Measurements from ENCODE around the gene MCF2L.

The MCF2L gene

DNA sequence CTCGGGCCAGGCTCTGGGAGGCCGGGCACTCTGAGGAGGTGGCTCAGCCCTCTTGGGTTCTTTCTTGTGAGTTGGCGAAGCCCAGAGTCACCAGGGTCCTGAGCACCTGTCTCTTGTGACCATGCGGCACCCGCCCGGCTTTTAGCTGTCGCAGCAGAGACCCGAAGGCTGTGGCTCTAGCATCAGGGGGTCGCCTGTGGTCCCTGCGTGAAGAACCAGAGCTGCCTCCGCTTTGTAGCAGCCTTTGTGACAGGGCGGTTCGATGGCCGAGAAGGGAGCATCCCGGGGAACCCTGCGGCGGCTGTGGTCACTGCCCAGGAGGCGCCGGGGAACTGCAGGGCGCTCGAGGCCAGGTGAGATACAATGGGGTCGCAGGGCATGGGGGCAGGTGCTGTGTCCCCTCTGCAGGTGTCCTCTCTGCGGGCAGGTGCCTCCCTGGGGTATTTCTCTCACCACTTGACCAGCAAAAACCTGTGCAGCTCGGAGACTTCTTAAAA is 10.4 kb downstream of the MCF2L start:
- DNase-seq (ENCODE audit: low spot score) = no peak

DNA sequence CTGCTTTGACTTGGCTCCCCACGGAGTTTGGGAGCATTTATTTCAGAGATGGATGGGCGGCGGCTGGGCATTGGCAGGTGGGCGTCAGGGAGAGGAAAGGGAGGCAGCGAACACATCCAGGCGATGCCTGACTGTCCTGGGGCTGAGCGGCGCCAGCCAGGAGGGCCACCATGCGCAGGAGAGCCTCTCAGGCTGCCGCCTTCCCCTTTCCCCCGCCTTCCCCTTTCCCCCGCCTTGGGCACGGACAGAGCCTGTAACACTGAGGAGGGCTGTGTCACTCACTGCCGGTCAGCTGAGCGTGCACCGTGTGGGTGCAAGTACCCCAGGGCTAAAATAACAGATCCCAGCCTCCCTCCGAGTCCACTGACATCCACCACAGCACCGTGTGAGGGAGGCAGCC is 11.4 kb downstream of the MCF2L start:
- no peak for DNase-seq (ENCODE audit: low spot score)

DNA sequence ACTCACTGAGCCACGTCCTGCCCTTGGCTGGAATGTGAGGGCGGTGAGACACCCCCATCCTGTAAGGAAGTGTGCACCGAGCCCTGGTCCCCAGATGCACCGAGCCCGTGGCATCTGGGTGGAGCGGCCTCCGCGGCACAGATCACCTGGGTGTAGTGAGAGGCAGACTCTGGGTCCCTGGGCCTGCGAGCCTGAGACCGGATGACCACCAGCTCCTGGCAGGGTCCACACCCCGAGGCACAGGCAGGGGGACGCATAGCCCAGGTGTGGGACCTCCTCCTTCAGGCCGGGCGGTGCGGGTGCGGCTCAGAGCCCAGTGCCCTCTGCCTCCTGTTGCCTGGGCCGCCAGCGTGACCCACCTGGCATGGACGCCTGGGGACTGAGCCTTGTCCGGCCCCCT is 12.4 kb downstream of the MCF2L start:
- no peak for DNase-seq (ENCODE audit: low spot score)

DNA sequence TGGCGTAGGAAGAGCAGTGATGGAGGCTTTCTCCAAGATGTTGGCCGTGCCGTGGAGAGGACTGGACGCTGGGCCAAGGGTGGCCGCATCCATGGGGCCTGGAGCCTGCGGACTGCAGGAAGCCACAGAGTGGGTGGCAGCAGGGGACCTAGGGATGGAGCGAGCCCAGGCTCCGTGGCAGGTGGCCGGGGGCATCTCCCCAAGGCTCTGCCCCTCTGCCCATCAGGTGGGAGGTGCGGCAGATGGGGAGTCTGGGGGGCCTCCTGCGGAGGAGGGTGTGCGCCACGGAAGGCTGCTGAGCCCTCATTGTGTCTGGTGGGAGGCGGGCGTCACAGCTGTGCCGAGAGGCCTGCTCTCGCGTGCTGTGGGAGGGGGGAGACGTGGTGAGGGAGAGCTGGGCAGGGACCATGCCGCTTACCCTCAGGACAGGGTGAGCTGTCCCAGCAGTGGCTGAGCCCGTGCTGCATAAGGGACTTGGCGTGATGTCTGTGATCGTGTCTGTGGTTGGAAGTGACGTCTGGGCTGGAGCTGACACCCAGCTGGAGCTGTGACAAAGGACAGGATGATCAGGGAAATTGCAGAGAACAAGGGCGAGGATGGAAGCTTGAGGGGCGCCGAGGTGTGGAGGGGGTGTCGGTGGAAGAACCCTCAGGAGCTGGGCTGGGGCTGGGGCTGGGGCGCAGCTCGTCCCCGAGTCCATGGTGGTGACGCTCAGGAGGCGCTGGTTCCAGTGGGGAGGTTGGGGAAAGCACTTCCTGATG is 13.4 kb downstream of the MCF2L start:
- DNase-seq (ENCODE audit: low spot score) = no peak

DNA sequence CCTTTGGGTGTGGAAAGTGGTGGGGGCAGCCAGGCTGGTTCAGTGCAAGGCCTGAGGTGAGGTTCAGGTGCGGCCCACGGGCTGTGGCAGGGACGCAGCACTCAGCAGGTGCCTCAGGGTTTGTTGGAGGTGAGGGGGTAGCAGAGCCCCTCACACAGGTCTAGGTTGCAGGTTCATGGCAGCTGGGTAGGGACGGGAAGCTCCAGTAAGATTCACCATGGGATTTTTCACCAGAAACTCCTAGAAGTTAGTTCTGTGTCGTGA is 14.0 kb downstream of the MCF2L start:
- DNase-seq (ENCODE audit: low spot score) = no peak

DNA sequence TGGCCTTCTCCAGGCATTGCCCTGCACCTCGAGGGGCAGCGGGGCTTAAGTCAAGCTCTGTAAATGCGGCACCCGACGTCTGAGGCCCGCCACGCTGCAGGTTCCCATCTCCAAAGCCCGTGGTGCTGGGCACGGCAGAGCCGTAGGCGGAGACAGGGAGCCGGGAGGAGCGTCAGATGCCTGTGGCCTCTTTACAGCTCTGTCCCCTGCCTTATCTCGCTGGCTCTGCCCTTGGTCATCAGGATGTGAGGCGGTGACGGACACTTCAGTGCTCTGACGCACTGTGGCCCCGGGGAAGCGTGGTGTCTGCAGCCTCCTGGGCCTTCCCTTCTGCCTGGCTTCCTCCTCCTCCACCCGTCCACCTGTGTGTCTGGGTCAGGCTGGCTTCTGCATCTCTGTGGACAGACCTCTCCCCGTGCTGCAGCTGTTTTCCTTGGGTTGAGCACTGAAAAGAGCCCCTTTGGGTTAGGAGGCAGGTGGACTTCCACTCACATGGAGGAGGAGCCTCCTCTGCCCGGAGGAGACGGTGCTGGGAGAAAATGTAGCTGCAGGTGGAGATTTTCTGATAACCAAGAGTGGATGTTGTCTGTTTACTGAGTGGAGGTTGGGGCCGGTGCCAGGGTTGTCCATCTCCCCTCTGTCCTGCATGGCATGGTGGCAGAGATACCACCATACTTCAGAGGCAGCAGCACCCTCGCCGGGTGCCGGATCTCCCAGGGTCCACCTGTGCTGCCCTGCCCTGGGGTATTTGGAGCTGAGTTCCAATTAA is 14.6 kb downstream of the MCF2L start:
- no peak for DNase-seq (ENCODE audit: low spot score)

DNA sequence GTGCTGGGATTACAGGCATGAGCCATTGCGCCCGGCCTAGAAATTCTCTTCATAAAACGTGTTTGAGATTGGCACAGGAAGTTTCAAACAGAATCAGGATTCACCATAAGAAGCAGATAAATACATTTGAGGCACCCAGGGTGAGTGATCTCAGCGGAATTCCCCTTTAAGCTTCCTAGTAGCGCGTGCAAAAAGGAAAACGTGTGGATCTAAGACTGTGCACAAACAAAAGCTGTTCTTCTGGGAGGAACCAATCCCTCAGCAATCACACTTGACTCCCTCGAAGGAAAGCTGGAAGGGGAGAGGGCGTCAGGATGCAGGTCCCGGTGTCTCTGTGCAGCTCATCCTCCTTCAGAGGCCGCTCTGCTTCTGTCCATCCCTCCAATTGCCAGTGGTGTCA is 15.5 kb downstream of the MCF2L start:
- DNase-seq (ENCODE audit: low spot score) = no peak

GRCh38 chr13:112984954-112985802 is 16.2 kb downstream of the MCF2L start:
- DNase-seq (ENCODE audit: low spot score) = peak; percentile 53

GRCh38 chr13:112985803-112986408 is 16.9 kb downstream of the MCF2L start:
- DNase-seq (ENCODE audit: low spot score) = no peak

- no peak for DNase-seq (ENCODE audit: low spot score)
Measured at GRCh38 chr13:112986470-112986869, 17.5 kb downstream of the MCF2L start.

- DNase-seq (ENCODE audit: low spot score) = no peak
Measured at GRCh38 chr13:112986946-112987681, 18.1 kb downstream of the MCF2L start.

- no peak for DNase-seq (ENCODE audit: low spot score)
Measured at GRCh38 chr13:112987682-112988024, 18.6 kb downstream of the MCF2L start.

DNA sequence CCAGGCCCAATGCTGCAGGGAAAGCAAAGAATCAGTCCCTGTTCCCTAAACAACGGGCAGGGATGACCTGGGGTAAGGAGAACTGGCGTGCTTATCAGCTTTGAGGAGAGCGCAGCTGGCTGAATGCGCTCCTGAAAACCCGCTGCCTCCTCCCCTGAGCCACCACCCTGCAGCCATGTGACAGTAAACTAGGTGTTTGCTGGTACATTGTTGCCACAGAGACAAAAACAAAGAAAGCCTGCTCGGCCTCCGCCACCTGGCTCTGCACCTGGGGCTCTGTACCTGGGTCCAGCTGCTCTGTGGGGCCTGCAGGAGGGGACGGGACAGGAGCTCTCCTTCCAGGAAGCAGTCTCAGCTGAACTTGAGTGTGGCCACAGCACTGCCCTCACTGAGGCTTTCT is 21.8 kb downstream of the MCF2L start:
- no peak for DNase-seq (ENCODE audit: low spot score)

DNA sequence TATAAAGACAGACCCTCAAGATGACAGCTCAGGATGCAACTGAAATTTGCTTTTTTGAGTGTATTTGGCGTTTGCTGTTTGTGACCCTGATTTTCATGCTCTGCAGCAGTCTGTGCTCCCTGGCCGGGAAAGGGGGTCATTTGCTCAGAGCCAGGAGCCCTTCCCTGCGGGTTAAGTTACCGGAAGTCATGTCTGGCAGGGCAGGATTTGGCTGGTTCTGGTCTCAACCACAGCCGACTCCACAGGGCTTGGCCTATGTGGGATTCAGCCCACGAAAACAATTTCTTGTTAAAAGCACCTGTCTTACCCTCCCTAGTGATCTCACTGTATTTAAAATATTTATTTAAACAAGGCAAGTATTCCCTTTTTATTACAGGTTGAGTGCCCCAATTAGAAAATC is 22.6 kb downstream of the MCF2L start:
- DNase-seq (ENCODE audit: low spot score) = no peak

DNA sequence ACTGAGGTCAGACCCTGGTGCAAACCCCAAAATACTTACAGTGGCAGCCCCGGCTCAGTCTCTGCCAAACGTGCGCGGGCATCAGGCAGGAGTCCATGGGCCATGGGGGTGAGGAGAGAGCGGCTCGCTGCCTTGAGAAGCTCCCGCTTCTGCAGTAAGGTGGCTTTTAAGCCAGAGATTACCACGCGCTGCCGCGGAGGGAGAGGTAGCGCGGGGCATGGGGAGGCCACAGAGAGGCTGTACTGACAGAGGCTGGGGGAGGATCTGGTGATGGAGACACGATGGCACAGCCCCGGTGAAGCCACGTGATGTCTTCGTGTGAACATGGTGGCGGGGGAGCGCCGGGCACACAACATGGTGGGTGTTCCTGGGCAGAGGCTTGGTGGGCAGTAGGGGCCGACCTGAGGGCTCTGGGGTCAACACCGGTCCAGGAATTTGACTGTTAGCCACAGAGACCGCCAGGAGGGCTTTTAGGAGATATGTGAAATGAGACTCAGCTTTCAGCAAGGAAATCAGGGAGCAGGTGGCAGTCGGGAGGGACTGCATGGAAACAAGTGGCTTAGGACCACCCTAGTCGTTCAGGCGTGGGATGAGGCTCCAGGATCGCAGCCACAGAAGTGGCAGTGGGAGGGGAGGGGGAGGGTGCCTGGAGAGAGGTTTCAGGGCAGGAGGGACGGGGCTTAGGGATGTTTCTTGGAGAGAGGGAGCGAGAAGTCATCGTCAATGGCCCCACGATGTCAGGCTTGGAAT is 24.1 kb downstream of the MCF2L start:
- no peak for DNase-seq (ENCODE audit: low spot score)

- no peak for DNase-seq (ENCODE audit: low spot score)
Measured at GRCh38 chr13:112994084-112994780, 25.2 kb downstream of the MCF2L start.

DNA sequence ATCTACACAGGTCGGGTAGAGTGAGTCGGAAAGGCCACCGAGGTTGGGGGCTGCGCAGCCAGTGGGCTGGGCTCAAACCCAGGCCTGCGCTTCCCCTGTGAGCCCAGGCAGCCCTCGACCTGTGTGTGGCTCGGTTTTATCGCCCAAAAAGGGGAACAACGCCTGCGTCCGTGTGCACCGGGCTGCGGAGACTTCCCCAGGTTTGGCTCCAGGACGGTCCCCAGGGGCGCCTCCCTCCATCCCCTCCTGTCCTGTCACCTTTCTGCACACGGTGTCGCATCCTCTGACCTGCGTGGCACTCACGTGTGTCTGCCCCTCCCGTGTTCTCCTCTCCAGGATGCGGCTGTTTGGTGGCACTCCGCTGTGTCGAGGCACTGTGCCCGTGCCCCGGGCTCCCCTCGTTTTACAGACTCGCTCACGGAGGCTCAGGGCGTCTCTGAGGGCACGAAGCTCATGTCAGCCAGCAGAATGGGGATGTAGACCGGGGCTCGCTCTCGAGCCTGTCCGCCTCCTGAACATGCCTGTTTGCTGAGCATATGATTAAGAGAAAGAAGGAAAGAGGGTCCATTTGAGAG is 25.9 kb downstream of the MCF2L start:
- no peak for DNase-seq (ENCODE audit: low spot score)

DNA sequence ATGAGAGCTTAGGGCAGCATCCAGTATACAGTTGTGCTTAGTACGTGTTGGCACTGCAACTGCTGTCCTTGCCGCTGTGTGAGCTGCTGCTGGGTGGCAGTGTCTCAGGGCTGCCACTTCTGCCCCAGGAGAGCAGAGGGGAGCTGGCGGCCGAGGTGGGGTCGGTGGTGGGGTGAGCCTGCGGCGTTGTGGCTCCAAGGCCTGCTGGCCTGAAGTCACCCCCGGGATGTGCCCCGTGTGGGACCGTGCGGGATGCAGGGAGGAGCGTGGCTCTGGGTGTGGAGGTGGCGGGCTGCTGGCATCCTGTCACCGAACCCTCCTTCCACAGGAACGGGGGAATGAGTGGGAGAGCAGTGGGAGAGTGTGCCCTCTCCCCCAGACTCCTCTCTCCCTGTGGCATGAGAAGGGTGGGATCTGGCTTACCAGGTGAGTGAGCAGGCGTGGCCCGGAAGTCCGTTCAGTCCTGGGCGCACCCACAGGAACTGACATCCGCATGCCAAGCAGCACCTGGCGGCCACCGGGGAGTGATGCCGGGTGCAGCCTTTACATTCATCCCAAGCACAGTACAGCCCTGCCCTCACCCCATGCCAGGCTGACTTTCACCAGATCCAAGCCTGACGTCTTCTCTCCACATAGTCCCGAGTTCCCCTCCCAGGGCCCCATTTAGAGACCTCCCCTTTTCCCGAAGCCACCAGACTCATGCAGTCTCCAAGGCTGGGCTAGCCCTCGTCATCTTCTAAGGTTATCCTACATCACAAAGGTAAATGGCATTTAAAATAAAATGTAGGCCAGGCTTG is 26.6 kb downstream of the MCF2L start:
- DNase-seq (ENCODE audit: low spot score) = no peak

DNA sequence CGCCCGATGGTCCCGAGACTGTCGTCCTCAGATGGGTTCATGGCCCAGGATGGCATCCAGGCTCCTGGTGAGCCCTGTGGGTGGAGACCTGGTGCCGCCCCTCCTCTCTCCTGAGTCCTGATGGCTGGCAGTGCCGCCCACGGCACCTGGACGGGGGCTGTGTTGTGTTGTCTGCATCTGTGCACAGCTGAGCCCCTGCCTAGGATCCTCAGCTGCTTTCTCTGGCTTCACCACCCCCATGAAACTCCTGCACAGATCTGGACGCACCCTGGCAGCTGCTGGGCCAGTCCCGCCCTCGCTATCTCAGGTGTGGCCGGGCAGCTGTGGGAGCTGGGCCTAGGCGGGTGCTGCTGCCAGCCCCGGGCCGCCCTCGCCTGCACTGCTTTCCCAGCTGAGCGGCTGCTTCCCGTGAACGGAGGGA is 27.7 kb downstream of the MCF2L start:
- DNase-seq (ENCODE audit: low spot score) = no peak
